ENCODE data around the gene PRKAB1.

The PRKAB1 gene

GRCh38 chr12:119718141-119718540, 50.2 kb downstream of the PRKAB1 start:
- Histone ChIP-seq H3K27ac (ENCODE audit: low read length) (no peak overlapping the region), H3K9ac (ENCODE audit: low read length) (no peak overlapping the region), H3K4me1 (ENCODE audit: control insufficient read depth, low read depth, low read length) (no peaks in the 10 kb centered on the region), H3K36me3 (ENCODE audit: control insufficient read depth, low read depth, low read length) (peaks cover 63% of the 10 kb centered on the region), H3K9me3 (ENCODE audit: control insufficient read depth, low read depth, low read length) (no peaks in the 10 kb centered on the region), H3K4me3 (ENCODE audit: low read length) (no peak overlapping the region), H3K27me3 (ENCODE audit: control insufficient read depth, insufficient read depth, low read length) (no peaks in the 10 kb centered on the region)

- H3K9ac ChIP-seq (ENCODE audit: low read length): no peak overlapping the region
- H3K4me1 ChIP-seq (ENCODE audit: control insufficient read depth, low read depth, low read length): no peaks in the 10 kb centered on the region
- H3K4me3 ChIP-seq (ENCODE audit: low read length): no peak overlapping the region
- no peak overlapping the region for H3K27ac ChIP-seq (ENCODE audit: low read length)
- H3K36me3 ChIP-seq (ENCODE audit: control insufficient read depth, low read depth, low read length): peaks cover 41% of the 10 kb centered on the region
- H3K27me3 ChIP-seq (ENCODE audit: control insufficient read depth, insufficient read depth, low read length): no peaks in the 10 kb centered on the region
- H3K9me3 ChIP-seq (ENCODE audit: control insufficient read depth, low read depth, low read length): no peaks in the 10 kb centered on the region
These were observed 52.4 kb downstream of the PRKAB1 start for GRCh38 chr12:119720349-119720748.

- Histone ChIP-seq H3K4me3 (ENCODE audit: low read length) (no peak overlapping the region), H3K4me1 (ENCODE audit: control insufficient read depth, low read depth, low read length) (no peaks in the 10 kb centered on the region), H3K9me3 (ENCODE audit: control insufficient read depth, low read depth, low read length) (no peaks in the 10 kb centered on the region), H3K36me3 (ENCODE audit: control insufficient read depth, low read depth, low read length) (peaks cover 40% of the 10 kb centered on the region), H3K9ac (ENCODE audit: low read length) (no peak overlapping the region), H3K27me3 (ENCODE audit: control insufficient read depth, insufficient read depth, low read length) (no peaks in the 10 kb centered on the region), H3K27ac (ENCODE audit: low read length) (no peak overlapping the region)
These were observed 53.4 kb downstream of the PRKAB1 start for GRCh38 chr12:119721306-119721705.

- Histone ChIP-seq H3K27me3 (ENCODE audit: control insufficient read depth, insufficient read depth, low read length) (no peaks in the 10 kb centered on the region), H3K4me3 (ENCODE audit: low read length) (no peak overlapping the region), H3K36me3 (ENCODE audit: control insufficient read depth, low read depth, low read length) (peaks cover 36% of the 10 kb centered on the region), H3K9ac (ENCODE audit: low read length) (no peak overlapping the region), H3K9me3 (ENCODE audit: control insufficient read depth, low read depth, low read length) (no peaks in the 10 kb centered on the region), H3K27ac (ENCODE audit: low read length) (no peak overlapping the region), H3K4me1 (ENCODE audit: control insufficient read depth, low read depth, low read length) (no peaks in the 10 kb centered on the region)
These were observed 57.6 kb downstream of the PRKAB1 start for GRCh38 chr12:119725523-119725922.

GRCh38 chr12:119727600-119728443, 59.9 kb downstream of the PRKAB1 start:
- no peak overlapping the region for H3K27ac ChIP-seq (ENCODE audit: low read length)
- H3K9ac ChIP-seq (ENCODE audit: low read length): no peak overlapping the region
- H3K4me1 ChIP-seq (ENCODE audit: control insufficient read depth, low read depth, low read length): no peaks in the 10 kb centered on the region
- H3K9me3 ChIP-seq (ENCODE audit: control insufficient read depth, low read depth, low read length): no peaks in the 10 kb centered on the region
- H3K27me3 ChIP-seq (ENCODE audit: control insufficient read depth, insufficient read depth, low read length): no peaks in the 10 kb centered on the region
- peaks cover 33% of the 10 kb centered on the region for H3K36me3 ChIP-seq (ENCODE audit: control insufficient read depth, low read depth, low read length)
- H3K4me3 ChIP-seq (ENCODE audit: low read length): no peak overlapping the region

- Histone ChIP-seq H3K4me3 (ENCODE audit: low read length) (no peak overlapping the region), H3K36me3 (ENCODE audit: control insufficient read depth, low read depth, low read length) (peaks cover 38% of the 10 kb centered on the region), H3K27ac (ENCODE audit: low read length) (no peak overlapping the region), H3K9me3 (ENCODE audit: control insufficient read depth, low read depth, low read length) (no peaks in the 10 kb centered on the region), H3K9ac (ENCODE audit: low read length) (no peak overlapping the region), H3K4me1 (ENCODE audit: control insufficient read depth, low read depth, low read length) (no peaks in the 10 kb centered on the region), H3K27me3 (ENCODE audit: control insufficient read depth, insufficient read depth, low read length) (no peaks in the 10 kb centered on the region)
These were observed 60.5 kb downstream of the PRKAB1 start for GRCh38 chr12:119728444-119728745.

- Histone ChIP-seq H3K36me3 (ENCODE audit: control insufficient read depth, low read depth, low read length) (peaks cover 50% of the 10 kb centered on the region), H3K4me1 (ENCODE audit: control insufficient read depth, low read depth, low read length) (no peaks in the 10 kb centered on the region), H3K9ac (ENCODE audit: low read length) (no peak overlapping the region), H3K27me3 (ENCODE audit: control insufficient read depth, insufficient read depth, low read length) (no peaks in the 10 kb centered on the region), H3K4me3 (ENCODE audit: low read length) (no peak overlapping the region), H3K9me3 (ENCODE audit: control insufficient read depth, low read depth, low read length) (no peaks in the 10 kb centered on the region), H3K27ac (ENCODE audit: low read length) (no peak overlapping the region)
These were observed 61.9 kb downstream of the PRKAB1 start for GRCh38 chr12:119729871-119730270.

GRCh38 chr12:119730381-119730780, 62.4 kb downstream of the PRKAB1 start:
- no peak overlapping the region for H3K27ac ChIP-seq (ENCODE audit: low read length)
- H3K4me1 ChIP-seq (ENCODE audit: control insufficient read depth, low read depth, low read length): no peaks in the 10 kb centered on the region
- H3K9me3 ChIP-seq (ENCODE audit: control insufficient read depth, low read depth, low read length): no peaks in the 10 kb centered on the region
- peaks cover 55% of the 10 kb centered on the region for H3K36me3 ChIP-seq (ENCODE audit: control insufficient read depth, low read depth, low read length)
- no peak overlapping the region for H3K9ac ChIP-seq (ENCODE audit: low read length)
- H3K4me3 ChIP-seq (ENCODE audit: low read length): no peak overlapping the region
- no peaks in the 10 kb centered on the region for H3K27me3 ChIP-seq (ENCODE audit: control insufficient read depth, insufficient read depth, low read length)
